Dermis blood vessel endothelial cell (primary cell): ENCODE measurements around the gene THEMIS. TPM values are rescaled to one million over a fixed set of nuclear protein-coding genes. Genes with fewer than 3 reads are reported as not detected.
"Not testable (repeated sequence)": the region's sequence is repeated elsewhere in the genome, so short reads cannot be mapped to it uniquely, and the experiment has no call there.

Source experiments
- DNase-seq: peaks from one replicate; pipeline ENCODE4 v3.0.0; 2010
- total RNA-seq: library from RNA; depleted of rRNA; stranded (reverse); fragments of >200 nt; gene quantifications from 2 replicates; pipeline ENCODE4 v1.2.3, GENCODE V29; 2014

THEMIS gene
- total RNA-seq, 1 donor from 2014 or later = not detected

- no peak for DNase-seq
Observed at GRCh38 chr6:127793396-127793795, 107.5 kb downstream of the THEMIS start.

DNA sequence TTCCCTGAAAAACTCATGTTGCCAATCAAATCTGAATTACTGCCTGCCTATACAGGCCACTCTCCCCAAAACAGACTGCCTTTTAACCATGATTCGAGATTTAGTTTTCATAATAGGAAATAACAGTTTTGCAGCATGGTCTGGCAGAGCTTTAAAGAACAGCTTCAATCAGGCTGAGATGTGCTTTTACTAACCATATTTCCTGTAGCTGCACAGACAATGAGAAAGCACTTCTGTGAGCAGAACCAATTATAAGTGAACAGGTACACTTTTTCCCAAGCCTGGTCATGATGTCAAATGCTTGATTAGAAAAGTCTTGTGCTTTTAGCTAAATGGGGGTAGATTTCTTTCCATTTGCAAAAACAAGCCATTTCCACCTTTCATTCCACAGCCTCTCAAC is 108.2 kb downstream of the THEMIS start:
- DNase-seq = no peak

GRCh38 chr6:127791779-127792528 is 108.9 kb downstream of the THEMIS start:
- no peak for DNase-seq

- DNase-seq = no peak
Observed at GRCh38 chr6:127790571-127790970, 110.3 kb downstream of the THEMIS start.

GRCh38 chr6:127786109-127786508 is 114.7 kb downstream of the THEMIS start:
- DNase-seq = no peak

DNA sequence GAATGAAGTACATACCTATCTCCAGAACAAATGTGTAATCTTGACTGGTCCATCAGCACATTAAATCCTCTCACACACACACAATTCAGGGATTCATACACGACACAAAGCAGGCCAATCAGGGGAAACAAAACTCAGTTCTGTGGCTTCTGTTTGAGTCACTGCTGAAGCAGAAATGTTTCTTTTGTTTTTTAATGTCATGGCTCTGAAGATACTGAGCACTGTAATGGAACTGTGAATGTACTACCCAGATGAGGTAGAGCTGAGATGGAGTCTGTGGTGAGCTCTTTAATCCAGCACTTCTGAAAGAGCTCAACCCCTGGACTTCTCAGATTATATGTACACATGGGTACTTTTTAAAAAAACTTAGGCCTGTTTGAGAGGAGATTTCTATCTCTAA is 116.4 kb downstream of the THEMIS start:
- no peak for DNase-seq

- not testable (repeated sequence) for DNase-seq
Observed at GRCh38 chr6:127781636-127782272, 119.1 kb downstream of the THEMIS start.

DNA sequence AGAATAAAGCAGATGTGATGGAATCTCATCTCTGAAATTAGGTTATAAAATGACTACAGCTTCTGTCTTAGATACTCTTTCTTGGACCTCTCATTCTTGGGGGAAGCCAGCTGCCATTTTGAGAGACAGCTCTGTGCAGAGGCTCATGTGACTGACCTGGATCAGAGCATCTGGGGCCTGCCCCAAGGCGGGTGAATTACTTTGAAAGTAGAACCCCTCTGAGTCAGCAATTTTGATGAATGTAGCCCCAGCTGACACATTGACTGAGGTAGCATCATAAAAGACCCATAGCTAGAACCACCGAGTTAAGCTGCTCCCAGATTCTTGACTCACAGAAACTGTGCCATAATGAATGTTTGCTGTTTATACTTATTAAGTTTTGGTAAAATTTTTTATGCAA is 124.5 kb downstream of the THEMIS start:
- no peak for DNase-seq

DNA sequence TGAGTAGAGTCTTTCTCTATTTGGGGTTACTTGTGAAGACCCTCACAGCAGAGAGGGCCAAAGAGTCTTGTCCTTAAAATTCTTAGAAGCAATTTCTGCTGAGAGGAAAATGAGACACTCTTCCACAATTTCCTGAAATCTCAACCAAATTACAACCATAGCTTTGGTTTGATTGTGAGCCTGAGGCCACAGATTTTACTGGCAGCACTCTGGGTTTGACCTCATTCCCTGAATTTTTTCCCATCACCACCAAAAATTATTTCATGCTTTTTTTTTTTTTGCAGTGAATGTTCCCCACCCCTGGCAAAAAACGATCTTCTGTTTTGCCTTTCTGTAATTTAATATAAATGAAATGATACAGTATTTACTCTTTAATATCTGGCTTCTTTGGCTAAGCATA is 125.5 kb downstream of the THEMIS start:
- DNase-seq = no peak

GRCh38 chr6:127768745-127769144 is 132.1 kb downstream of the THEMIS start:
- no peak for DNase-seq

GRCh38 chr6:127768223-127768622 is 132.6 kb downstream of the THEMIS start:
- DNase-seq = no peak

GRCh38 chr6:127765949-127766348 is 134.9 kb downstream of the THEMIS start:
- no peak for DNase-seq

GRCh38 chr6:127762284-127762683 is 138.6 kb downstream of the THEMIS start:
- DNase-seq = peak; percentile 2

- DNase-seq = no peak
Observed at GRCh38 chr6:127761084-127761483, 139.8 kb downstream of the THEMIS start.

DNA sequence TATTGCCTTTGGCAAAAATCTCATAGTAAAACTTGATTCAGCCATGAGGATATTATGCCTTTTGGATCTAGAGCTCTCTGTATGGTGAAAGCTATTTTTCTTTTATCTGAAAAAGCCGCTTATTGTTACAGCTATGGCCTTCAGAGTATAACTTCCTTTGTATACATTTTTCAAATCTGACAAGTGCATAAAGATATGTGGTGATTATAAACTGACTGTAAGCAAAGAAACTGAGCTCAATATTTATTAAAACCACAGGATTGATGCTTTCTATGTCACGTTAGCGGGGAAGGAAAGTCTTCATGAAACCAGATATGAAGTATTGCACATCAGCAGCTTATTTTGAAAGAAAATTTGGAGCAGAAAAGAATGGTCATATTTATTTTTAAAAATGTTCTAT is 151.8 kb downstream of the THEMIS start:
- no peak for DNase-seq

DNA sequence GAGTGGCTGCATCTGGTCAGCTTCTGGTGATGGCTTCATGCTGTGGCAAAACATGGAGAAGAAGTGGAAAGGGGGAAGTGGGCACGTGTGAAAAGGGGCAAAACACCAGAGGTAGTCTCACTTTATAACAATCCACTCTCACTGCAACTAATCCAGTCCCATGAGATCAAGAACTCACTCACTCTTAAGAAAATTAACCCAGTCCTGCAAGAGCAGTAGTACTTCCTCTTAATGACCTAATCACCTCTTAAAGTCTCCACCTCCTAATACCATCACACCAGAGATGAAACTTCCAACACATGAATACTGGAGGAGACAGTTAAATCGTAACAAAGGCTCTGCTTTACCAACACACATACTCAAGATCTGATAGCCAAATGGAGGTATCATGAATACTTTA is 152.6 kb downstream of the THEMIS start:
- DNase-seq = no peak

DNA sequence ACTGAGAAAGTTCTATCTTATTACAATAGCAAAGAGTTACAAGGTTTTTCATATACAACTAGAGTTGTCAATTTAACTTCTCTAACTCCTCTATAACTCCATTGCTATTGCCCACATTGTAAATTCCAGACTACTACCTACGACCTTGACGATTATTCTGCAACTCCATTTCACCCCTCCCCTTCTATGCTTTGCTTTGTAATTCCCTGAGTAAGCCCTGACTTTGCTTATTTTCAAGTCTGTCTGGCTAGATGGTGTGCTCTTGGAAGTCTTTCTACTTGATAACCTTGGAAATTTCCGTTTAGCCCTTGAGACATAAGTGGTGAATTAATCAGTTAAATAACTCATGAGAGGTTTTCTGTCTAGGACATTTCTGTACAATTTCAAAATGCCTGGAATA is 162.4 kb downstream of the THEMIS start:
- no peak for DNase-seq

GRCh38 chr6:127737768-127738167 is 163.1 kb downstream of the THEMIS start:
- DNase-seq = no peak

DNA sequence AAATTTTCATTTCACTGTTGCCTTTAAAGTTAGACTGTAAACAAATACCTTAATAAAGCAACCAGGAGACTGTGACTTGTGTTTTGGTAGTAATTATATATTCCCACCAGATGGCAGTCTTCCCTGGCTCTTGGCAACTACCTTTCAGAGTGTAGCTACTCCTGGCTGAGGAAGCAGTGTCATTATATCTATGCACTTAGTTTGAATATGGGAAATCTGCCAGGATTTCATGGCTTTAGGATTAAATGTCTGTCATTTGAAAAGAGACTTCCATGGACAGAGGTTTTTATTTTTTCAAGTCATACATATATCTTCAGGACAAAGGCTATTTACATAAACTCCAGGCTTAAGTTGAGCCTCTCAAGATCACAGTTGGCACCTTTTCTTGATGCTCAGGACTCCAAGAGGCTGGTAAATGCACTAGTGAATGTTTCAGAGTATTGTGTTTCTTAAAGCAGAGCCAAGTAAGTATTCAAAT is 163.8 kb downstream of the THEMIS start:
- DNase-seq = peak; percentile 84

DNA sequence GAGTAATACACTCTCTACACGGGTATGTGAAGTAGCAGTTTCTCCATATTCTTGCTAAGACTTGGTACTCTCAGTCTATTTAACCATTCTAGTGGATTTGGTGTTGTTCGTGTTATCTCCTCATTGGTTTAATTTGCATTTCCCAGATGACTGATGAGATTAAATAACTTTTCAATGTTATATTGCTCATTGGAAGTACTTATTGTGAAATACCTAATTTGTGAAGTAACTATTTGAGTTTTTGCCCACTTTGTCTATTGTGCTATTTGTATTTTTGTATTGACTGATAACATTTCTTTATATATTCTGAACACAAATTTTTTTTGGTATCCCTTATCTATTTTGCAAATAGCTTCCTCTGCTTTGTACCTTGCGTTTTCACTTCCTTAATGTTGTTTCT is 167.9 kb downstream of the THEMIS start:
- DNase-seq = no peak

DNA sequence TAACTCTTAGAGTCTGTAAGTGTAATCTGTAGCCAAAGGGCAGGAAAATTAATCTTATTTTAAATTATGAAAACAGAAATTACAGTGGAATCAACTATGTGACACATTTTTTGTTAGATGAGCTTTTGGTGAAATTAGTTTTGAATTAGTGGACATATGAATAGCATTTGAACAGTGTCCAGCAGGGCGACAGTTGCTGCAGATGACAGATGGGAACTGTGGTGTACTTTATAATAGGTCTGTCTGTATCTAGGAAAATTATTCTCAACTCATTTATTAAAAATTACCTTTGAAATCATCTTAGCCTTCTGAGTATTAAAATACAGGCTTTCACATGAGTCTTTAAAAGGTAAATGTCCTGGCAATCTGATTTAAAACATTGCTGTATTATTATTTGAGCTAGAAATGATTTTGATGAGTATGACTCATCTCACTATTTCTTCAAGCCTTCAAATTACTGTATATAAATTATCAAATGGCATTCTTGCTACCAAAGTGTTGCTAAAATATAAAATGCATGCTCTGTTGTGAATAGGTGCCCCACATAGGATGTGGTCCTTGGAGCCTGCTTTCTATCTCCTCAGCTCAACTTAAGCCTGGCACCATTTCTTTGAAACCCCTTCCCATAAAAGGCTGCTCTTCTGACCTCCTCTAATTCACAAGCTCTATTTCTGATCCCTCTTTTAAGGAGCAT is 173.5 kb downstream of the THEMIS start:
- no peak for DNase-seq

GRCh38 chr6:127725821-127726220 is 175.0 kb downstream of the THEMIS start:
- DNase-seq = no peak

GRCh38 chr6:127718694-127719093 is 182.2 kb downstream of the THEMIS start:
- DNase-seq = no peak

GRCh38 chr6:127717384-127717783 is 183.5 kb downstream of the THEMIS start:
- no peak for DNase-seq
